ENCODE results near the gene SMIM10L1. TPM values are rescaled to one million over a fixed set of nuclear protein-coding genes. Genes with fewer than 3 reads are reported as not detected.

SMIM10L1 gene
- polyA plus RNA-seq, 1 donor from 2014 or later, result 6.1 TPM

Other genes starting within 250 kb of the SMIM10L1 start
- not detected for gene PRH2, start 242.0 kb upstream of the SMIM10L1 start, polyA plus RNA-seq
- 1.0 TPM for gene TAS2R14, start 231.9 kb upstream of the SMIM10L1 start, polyA plus RNA-seq
- gene TAS2R50, start 184.3 kb upstream of the SMIM10L1 start, polyA plus RNA-seq, result not detected
- not detected for gene TAS2R20, start 172.9 kb upstream of the SMIM10L1 start, polyA plus RNA-seq
- gene TAS2R19, start 148.6 kb upstream of the SMIM10L1 start, polyA plus RNA-seq, result not detected
- gene TAS2R31, start 139.8 kb upstream of the SMIM10L1 start, polyA plus RNA-seq, result not detected
- gene TAS2R46, start 108.9 kb upstream of the SMIM10L1 start, polyA plus RNA-seq, result not detected
- not detected for gene TAS2R43, start 78.9 kb upstream of the SMIM10L1 start, polyA plus RNA-seq
- gene TAS2R30, start 36.5 kb upstream of the SMIM10L1 start, polyA plus RNA-seq, result 0.13 TPM
- gene TAS2R42, start 15.7 kb downstream of the SMIM10L1 start, polyA plus RNA-seq, result not detected
- not detected for gene PRB3, start 98.5 kb downstream of the SMIM10L1 start, polyA plus RNA-seq
- not detected for gene PRB4, start 139.2 kb downstream of the SMIM10L1 start, polyA plus RNA-seq
- gene PRB2, start 224.4 kb downstream of the SMIM10L1 start, polyA plus RNA-seq, result not detected

All from IgD-negative memory B cell (primary cell).